Measurements from ENCODE around the gene PARP1. TPM values are rescaled to one million over a fixed set of nuclear protein-coding genes. Genes with fewer than 3 reads are reported as not detected.

The PARP1 gene
- polyA plus RNA-seq, 1 experiment = 111 TPM

DNA sequence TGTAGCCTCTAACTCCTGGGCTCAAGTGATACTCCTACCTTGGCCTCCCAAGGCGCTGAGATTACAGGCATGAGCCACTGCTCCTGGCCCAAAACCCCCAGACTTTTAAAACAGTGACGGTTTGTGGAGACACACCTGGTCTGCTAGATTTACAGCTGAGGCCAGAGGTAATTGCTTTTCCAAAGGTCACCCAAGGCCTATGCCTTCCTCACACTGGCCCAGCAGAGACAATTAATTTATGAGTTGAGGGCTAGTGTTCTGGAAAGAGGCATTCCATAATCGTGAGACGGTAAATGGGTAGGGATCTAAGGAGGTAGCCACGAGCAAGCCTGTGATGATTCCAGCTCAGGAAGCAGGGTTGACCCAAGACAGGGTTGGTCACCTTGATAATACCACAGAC is 12.4 kb upstream of the PARP1 start:
- CTCF ChIA-PET = interaction anchor here (7.1 kb wide), 1 partner anchor 12 kb away, joined by 28 read pairs; the partner anchor contains the start of gene PARP1
- POLR2A ChIA-PET = no interaction called here
- DNase-seq (ENCODE audit: low read depth, low spot score) = no peak
- Histone ChIP-seq H3K27me3 (ENCODE audit: control insufficient read depth, insufficient read depth, low read length) (peaks cover 25% of the 10 kb centered on the region), H3K9me3 (ENCODE audit: control insufficient read depth, insufficient read depth, low read length) (no peaks in the 10 kb centered on the region), H3K27ac (ENCODE audit: low read depth, low read length) (no peak overlapping the region), H3K4me3 (ENCODE audit: low read depth, low read length) (no peak overlapping the region)
- TF ChIP-seq, protein P1, sequence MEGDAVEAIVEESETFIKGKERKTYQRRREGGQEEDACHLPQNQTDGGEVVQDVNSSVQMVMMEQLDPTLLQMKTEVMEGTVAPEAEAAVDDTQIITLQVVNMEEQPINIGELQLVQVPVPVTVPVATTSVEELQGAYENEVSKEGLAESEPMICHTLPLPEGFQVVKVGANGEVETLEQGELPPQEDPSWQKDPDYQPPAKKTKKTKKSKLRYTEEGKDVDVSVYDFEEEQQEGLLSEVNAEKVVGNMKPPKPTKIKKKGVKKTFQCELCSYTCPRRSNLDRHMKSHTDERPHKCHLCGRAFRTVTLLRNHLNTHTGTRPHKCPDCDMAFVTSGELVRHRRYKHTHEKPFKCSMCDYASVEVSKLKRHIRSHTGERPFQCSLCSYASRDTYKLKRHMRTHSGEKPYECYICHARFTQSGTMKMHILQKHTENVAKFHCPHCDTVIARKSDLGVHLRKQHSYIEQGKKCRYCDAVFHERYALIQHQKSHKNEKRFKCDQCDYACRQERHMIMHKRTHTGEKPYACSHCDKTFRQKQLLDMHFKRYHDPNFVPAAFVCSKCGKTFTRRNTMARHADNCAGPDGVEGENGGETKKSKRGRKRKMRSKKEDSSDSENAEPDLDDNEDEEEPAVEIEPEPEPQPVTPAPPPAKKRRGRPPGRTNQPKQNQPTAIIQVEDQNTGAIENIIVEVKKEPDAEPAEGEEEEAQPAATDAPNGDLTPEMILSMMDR (IDR thresholded peaks at IDR 0.05; ENCODE audit: low read depth, low read length) = no peak

DNA sequence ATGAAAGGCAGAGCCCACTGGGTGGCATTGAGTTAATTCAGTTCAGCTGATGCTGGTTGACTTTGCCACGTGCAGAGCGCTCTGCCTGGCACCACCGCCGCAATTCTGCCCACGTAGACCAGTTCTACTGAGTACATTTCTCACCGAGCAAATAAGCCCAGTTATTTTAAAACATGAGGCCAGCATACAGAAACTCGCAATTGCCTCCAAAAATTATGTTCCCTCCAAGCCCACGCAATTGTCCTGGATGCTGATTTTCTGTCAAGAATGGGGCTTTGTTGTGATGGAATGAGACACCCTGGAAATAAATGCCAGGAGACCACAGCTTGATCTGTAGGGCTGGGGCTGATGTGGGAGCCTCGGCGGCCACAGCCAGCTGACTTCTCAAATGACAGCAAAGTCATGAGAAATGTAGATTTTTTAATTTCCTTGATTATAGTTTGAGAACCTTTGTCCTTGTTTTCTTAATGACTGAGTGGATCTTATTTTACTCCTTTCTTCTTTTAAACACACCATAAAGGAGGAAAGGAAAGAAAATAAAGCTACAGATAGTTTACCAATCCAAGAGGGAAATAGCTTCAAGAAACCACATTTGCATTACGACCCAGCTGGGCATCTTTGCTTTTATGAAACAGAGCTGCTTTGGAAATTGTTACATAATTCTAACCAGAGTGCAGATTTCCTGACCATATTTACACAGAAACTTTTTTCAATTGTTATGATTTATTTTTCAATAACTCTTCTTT is 11.6 kb upstream of the PARP1 start:
- Histone ChIP-seq H3K4me3 (ENCODE audit: low read depth, low read length) (no peak overlapping the region), H3K27me3 (ENCODE audit: control insufficient read depth, insufficient read depth, low read length) (peaks cover 26% of the 10 kb centered on the region), H3K27ac (ENCODE audit: low read depth, low read length) (no peak overlapping the region), H3K9me3 (ENCODE audit: control insufficient read depth, insufficient read depth, low read length) (no peaks in the 10 kb centered on the region)
- DNase-seq (ENCODE audit: low read depth, low spot score) = no peak
- ChIA-PET CTCF (interaction anchor here (7.1 kb wide), 1 partner anchor 11 kb away, joined by 28 read pairs; the partner anchor contains the start of gene PARP1), POLR2A (no interaction called here)
- TF ChIP-seq, protein P1 (IDR thresholded peaks at IDR 0.05; ENCODE audit: low read depth, low read length) = no peak

DNA sequence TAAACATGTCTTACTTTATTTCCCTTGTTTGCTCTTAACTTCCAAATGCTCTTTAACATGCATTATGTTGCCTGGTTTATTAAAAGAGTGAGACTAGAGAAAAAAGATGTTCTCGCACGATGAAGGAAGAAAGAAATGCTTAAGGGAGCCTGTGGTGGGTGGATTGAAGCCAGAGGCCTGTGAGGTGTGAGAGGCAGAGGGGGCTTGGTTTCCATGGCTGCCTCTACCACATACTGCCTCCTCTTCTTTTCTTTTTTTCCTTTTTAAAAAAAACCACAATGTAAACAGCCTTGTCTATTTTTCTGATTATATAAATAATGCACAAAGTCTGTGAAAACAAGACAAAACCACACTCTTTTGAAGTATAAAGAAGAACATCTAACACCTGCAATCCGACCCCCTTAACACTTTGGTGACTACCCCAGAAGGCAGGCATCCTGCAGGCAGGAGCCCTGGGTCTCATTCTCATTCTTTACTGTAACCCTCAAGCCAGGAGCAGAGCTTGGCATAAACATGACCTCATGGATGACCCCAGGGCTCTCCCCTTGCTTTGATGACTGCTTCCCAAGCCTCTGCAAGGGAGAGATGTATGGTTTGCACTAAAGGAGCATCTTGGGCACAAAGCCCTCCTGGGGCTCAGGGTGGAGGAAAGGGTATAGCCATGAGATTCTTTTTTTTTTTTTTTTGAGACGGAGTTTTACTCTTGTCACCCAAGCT is 10.1 kb upstream of the PARP1 start:
- TF ChIP-seq, protein P1 (IDR thresholded peaks at IDR 0.05; ENCODE audit: low read depth, low read length) = no peak
- ChIA-PET CTCF (interaction anchor here (2.7 kb wide), 1 partner anchor 10 kb away, joined by 18 read pairs; the partner anchor contains the start of gene PARP1), POLR2A (no interaction called here)
- no peak overlapping the region for H3K27ac ChIP-seq (ENCODE audit: low read depth, low read length)
- no peaks in the 10 kb centered on the region for H3K9me3 ChIP-seq (ENCODE audit: control insufficient read depth, insufficient read depth, low read length)
- DNase-seq (ENCODE audit: low read depth, low spot score) = no peak
- H3K4me3 ChIP-seq (ENCODE audit: low read depth, low read length) = no peak overlapping the region
- peaks cover 29% of the 10 kb centered on the region for H3K27me3 ChIP-seq (ENCODE audit: control insufficient read depth, insufficient read depth, low read length)

DNA sequence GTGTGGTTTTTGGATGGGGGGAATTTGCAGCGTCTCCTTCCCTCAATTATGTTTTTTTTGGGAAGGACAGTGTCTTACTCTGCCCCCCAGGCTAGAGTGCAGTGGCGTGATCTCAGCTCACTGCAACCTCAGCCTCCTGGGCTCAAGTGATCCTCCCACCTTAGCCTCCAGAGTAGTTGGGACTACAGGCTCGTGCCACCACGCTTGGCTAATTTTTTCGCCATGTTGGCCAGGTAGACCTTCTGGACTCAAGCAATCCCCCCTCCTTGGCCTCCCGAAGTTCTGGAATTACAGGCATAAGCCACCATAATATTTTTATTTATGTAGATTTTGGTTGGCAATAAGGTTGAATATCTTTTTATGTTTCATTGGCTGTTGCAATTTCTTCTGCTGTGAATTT is 9.5 kb upstream of the PARP1 start:
- ChIA-PET POLR2A (no interaction called here), CTCF (interaction anchor here (2.7 kb wide), 1 partner anchor 9 kb away, joined by 18 read pairs; the partner anchor contains the start of gene PARP1)
- Histone ChIP-seq H3K9me3 (ENCODE audit: control insufficient read depth, insufficient read depth, low read length) (no peaks in the 10 kb centered on the region), H3K27ac (ENCODE audit: low read depth, low read length) (no peak overlapping the region), H3K4me3 (ENCODE audit: low read depth, low read length) (no peak overlapping the region), H3K27me3 (ENCODE audit: control insufficient read depth, insufficient read depth, low read length) (peaks cover 31% of the 10 kb centered on the region)
- no peak for DNase-seq (ENCODE audit: low read depth, low spot score)
- TF ChIP-seq, protein P1 (IDR thresholded peaks at IDR 0.05; ENCODE audit: low read depth, low read length) = no peak
